Stimulated activated CD4-positive, alpha-beta T cell treated with anti-CD3 and anti-CD28 coated beads, Interleukin-1b, Interleukin-23, amount 100 ng/mL, for 4 hours (primary cell): Measurements from ENCODE around the gene LRCOL1.

ENCODE experiments used
- DNase-seq, 2 donors: peaks; one replicate each; pipeline ENCODE4 v3.0.0-alpha.2; 2020; ENCODE audit warnings: low read depth in 2 of 2

Gene LRCOL1

GRCh38 chr12:132619386-132620112 is 9.2 kb upstream of the LRCOL1 start:
- no peak for DNase-seq

- no peak for DNase-seq
Observed at GRCh38 chr12:132619071-132619385, 8.6 kb upstream of the LRCOL1 start.

GRCh38 chr12:132618683-132619043 is 8.3 kb upstream of the LRCOL1 start, which contains the start of gene P2RX2:
P2RX2 (plus strand) TSS chr12:132618776; CDS start chr12:132618817, 41 bp downstream.
- no peak for DNase-seq

- no peak for DNase-seq
Observed at GRCh38 chr12:132617822-132618682, 7.7 kb upstream of the LRCOL1 start.

- no peak for DNase-seq
Observed at GRCh38 chr12:132617135-132617701, 6.8 kb upstream of the LRCOL1 start.

GRCh38 chr12:132615579-132616038 is 5.2 kb upstream of the LRCOL1 start:
- DNase-seq: no peak

GRCh38 chr12:132614861-132615578 is 4.6 kb upstream of the LRCOL1 start:
- peak; percentile 73 to 78 for DNase-seq

GRCh38 chr12:132614029-132614428 is 3.6 kb upstream of the LRCOL1 start:
- DNase-seq: no peak

GRCh38 chr12:132611620-132612019 is 1.2 kb upstream of the LRCOL1 start:
- DNase-seq: no peak

GRCh38 chr12:132610866-132611602 is 652 bp upstream of the LRCOL1 start:
- DNase-seq: no peak

GRCh38 chr12:132608231-132609171 is 1.9 kb downstream of the LRCOL1 start:
- no peak for DNase-seq

GRCh38 chr12:132606927-132607326 is 3.5 kb downstream of the LRCOL1 start:
- DNase-seq: no peak

- DNase-seq: no peak
Observed at GRCh38 chr12:132606466-132606865, 3.9 kb downstream of the LRCOL1 start.

GRCh38 chr12:132605892-132606291 is 4.5 kb downstream of the LRCOL1 start:
- DNase-seq: no peak

GRCh38 chr12:132604668-132605441 is 5.5 kb downstream of the LRCOL1 start:
- no peak for DNase-seq

- DNase-seq: no peak
Observed at GRCh38 chr12:132604151-132604618, 6.2 kb downstream of the LRCOL1 start.

GRCh38 chr12:132603240-132604150 is 6.9 kb downstream of the LRCOL1 start:
- DNase-seq: no peak

GRCh38 chr12:132602572-132603239 is 7.7 kb downstream of the LRCOL1 start:
- no peak for DNase-seq
